Pons (tissue), 1 donor: ENCODE data around the gene MYCL.

Experiments used
- DNase-seq: peaks from one replicate; pipeline ENCODE4 v3.0.0-alpha.2; 2016; ENCODE audit warnings: low spot score

MYCL gene

DNA sequence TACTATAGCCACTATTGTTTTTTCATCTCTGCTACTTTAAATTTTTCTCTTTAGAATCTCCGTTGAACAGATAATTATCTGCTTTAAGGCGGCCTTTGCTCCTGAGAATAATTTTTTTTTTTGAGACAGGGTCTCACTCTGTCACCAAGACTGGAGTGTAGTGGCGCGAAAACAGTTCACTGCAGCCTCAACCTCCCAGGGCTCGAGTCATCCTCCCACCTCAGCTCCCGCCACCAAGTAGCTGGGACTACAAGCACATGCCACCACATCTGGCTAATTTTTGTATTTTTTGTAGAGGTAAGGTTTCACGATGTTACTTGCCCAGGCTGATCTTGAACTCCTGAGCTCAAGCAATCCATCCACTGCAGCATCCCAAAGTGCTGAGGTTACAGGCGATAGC lies 47.0 kb downstream of the MYCL start:
- DNase-seq = no peak

GRCh38 chr1:39854314-39854713 lies 47.4 kb downstream of the MYCL start:
- DNase-seq = no peak

- no peak for DNase-seq
These were observed 48.8 kb downstream of the MYCL start for GRCh38 chr1:39852876-39853275.

DNA sequence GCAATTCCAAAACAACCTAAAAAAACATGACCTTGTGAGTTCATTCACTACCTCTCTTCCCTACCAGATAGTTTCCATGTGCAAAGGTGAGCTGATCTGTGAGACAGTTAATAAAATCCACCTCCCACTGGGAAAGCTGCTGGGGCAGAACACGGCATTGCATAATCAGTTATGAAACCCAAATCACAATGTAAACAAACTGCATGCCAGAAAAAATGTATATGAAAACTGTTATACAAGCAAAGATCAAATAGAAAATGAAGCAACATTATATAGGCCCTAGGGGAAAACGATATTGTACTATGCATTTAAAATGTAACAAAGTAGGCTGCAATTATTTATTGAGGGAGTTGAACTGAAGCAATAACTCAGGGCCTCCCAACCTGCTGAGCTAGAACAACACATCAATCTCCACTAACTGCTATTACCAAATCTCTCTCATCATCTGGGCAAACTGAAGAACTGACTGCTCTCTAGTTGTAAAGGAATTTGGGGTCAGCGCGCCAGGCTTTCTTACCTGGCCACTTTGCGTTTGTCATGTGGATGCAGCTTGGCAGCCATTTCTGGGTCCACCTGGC lies 49.4 kb downstream of the MYCL start:
- DNase-seq = no peak

DNA sequence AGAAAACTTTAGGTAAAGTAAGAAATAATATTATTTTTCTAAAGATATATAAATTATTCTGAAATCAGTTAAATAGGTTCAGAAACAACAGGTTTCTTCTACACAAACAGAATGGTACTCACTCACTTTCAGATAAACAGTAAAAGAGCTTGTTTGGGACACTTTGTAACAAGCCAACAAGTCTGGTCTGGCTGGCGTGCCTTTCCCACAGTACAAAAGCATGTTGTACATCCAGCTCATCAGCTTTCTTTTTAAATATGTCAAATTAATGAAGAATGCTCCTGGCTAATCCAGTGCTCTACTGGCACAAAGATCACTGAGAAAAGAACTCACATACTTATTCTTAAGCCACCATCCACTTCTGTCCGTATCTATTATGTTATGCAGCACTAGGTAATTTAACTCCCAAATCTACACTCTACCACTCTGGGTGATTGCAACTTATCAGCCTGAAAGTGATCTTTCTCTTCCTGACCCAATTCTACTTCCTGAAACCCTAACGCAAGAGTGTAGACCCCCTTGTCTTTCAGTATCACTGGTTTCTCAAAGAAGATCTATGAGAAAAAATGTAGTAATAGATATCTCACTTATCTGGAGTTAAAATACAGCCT lies 51.0 kb downstream of the MYCL start:
- DNase-seq = no peak

DNA sequence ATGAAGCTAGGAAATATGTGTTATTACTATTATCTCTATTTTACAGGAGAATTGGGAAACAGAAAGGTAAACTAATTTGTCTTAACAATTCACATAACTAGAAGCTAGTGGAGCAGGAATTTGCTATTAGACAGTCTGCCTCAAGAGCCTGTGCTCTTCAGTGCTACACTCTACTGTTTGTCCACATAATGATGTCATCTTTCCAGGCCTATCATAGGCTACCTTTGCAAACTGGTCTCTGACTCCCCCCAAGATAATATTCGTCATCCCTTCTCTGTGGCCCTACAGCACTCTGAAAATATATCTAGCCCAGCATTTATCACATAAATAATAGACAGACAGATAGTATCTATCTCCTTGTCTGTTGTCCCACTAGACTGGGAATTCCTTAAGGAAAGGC lies 52.5 kb downstream of the MYCL start:
- no peak for DNase-seq

- no peak for DNase-seq
These were observed 53.8 kb downstream of the MYCL start for GRCh38 chr1:39847940-39848339.

- DNase-seq = no peak
These were observed 54.9 kb downstream of the MYCL start for GRCh38 chr1:39846796-39847195.

DNA sequence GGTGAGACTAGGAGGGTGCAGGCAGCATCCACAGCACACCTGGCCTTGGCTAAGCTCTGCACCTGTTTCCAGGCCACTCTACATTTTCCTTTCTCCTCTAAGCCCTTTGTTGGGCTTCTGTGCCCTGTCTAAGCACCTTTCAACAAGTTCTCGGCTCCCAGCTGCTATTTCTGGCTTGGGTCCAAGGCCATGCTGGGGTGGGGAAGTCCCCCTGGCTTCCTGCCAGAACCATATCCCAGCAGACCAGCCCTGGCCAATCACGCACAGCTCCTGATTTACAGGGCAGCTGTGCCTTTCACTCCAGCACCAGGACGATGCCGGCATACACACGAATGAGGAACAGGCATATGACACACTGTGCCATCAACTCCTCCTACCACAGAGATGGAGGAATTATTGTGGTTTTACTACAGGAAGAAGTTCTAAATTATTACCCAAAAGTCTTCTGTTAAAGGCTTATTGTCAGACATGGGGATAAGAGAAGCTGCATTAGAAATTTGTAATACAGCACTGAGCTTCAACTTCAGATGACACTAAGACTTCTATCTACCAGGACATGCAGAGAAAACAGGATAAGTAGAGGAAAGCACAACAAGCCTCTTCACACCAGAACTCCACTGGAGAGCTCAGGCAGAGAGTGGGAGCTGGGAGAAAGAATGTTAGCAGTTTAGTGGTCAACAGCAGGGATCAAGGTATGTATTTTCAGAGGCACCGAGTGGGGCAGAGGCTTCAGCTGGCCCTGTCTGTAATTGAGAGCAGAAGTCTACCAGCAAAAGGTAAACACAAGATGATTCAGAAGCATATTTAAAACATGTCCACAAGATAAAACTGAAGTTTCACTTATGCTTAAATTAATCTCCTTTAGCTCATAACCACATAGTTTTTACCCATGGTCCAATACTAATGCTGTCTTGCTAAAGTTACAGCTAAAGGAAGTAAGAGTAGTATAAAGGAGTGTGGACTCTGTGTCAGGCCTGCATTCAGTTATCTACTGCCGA lies 55.8 kb downstream of the MYCL start:
- peak; percentile 85 for DNase-seq
